SK-N-SH (cell line): Measurements from ENCODE around the gene TMTC2. TPM values are rescaled to one million over a fixed set of nuclear protein-coding genes. Genes with fewer than 3 reads are reported as not detected.

ENCODE experiments used
- CTCF ChIA-PET: fragments of 300-600, 350-600 bp; formaldehyde crosslinking; extraction: SDS; loops from one replicate; lab custom pipeline; 2021; lab: Yijun Ruan, JAX
- POLR2A ChIA-PET: fragments of 350-600 bp; sonication (Branson Sonifier 250); formaldehyde crosslinking; extraction: SDS; loops from one replicate; lab custom pipeline; 2020; ENCODE audit warnings: antibody characterized with exemption, inconsistent platforms; lab: Yijun Ruan, JAX
- DNase-seq: peaks from one replicate; pipeline ENCODE4 v3.0.0; 2012
- H2AFZ ChIP-seq: fragments of 200-600 bp; sonication (generic); 2 replicates; pipeline ENCODE4 v1.8.1; 2016; ENCODE audit warnings: antibody characterized with exemption, mild to moderate bottlenecking, low read depth
- H3F3A ChIP-seq: fragments of 200-600 bp; sonication (generic); replicated peaks from 2 replicates; pipeline ENCODE3; 2016; ENCODE audit warnings: antibody characterized with exemption, mild to moderate bottlenecking; ENCODE audit not compliant: insufficient read depth
- H3K27ac ChIP-seq, 2 experiments: fragments of 200-500 bp in 1 of 2; fragments of 200-600 bp in 1 of 2; sonication (Bioruptor generic) in 1 of 2; sonication (generic), shearing (Covaris generic) in 1 of 2; 2 replicates each; pipeline versions ENCODE4 v1.5.1 to v1.6.1; 2014 to 2016; ENCODE audit warnings: low read depth in 2 of 2, inconsistent platforms in 1 of 2, low read length in 1 of 2, mild to moderate bottlenecking in 1 of 2, mixed read lengths in 1 of 2
- H3K27me3 ChIP-seq: fragments of 200-600 bp; sonication (generic), shearing (Covaris generic); 2 replicates; pipeline ENCODE4 v1.6.1; 2016; ENCODE audit warnings: mixed run types; ENCODE audit not compliant: insufficient read depth
- H3K36me3 ChIP-seq, 2 experiments: fragments of 200-500 bp in 1 of 2; fragments of 200-600 bp in 1 of 2; sonication (Bioruptor generic) in 1 of 2; sonication (generic) in 1 of 2; replicated peaks in 1 of 2; 2 replicates each; pipeline versions ENCODE3 to v1.5.1; 2014 to 2016; ENCODE audit warnings: low read length in 1 of 2, mild to moderate bottlenecking in 1 of 2; ENCODE audit not compliant: insufficient read depth in 2 of 2, control insufficient read depth in 1 of 2
- H3K4me1 ChIP-seq, 2 experiments: fragments of 200-500 bp in 1 of 2; fragments of 200-600 bp in 1 of 2; sonication (Bioruptor generic) in 1 of 2; sonication (generic), shearing (Covaris generic) in 1 of 2; 2 replicates each; pipeline versions ENCODE4 v1.5.1 to v1.6.1; 2014 to 2016; ENCODE audit warnings: low read depth in 1 of 2, low read length in 1 of 2, mixed run types in 1 of 2; ENCODE audit not compliant: insufficient read depth in 2 of 2, control insufficient read depth in 1 of 2
- H3K4me2 ChIP-seq: fragments of 200-600 bp; sonication (generic), shearing (Covaris generic); 2 replicates; pipeline ENCODE4 v1.6.1; 2017; ENCODE audit warnings: mixed run types
- H3K4me3 ChIP-seq, 2 experiments: fragments of 200-500 bp in 1 of 2; fragments of 200-600 bp in 1 of 2; sonication (Bioruptor generic) in 1 of 2; sonication (generic), shearing (Covaris generic) in 1 of 2; 2 replicates each; pipeline versions ENCODE4 v1.5.1 to v1.8.1; 2014 to 2016; ENCODE audit warnings: low read depth in 2 of 2, inconsistent platforms in 1 of 2, low read length in 1 of 2, mild to moderate bottlenecking in 1 of 2, mixed read lengths in 1 of 2, moderate library complexity in 1 of 2
- H3K79me2 ChIP-seq: fragments of 200-600 bp; sonication (generic); 2 replicates; pipeline ENCODE4 v1.8.1; 2017; ENCODE audit warnings: mild to moderate bottlenecking; ENCODE audit not compliant: insufficient read depth
- H3K9ac ChIP-seq: fragments of 200-600 bp; sonication (generic); 2 replicates; pipeline ENCODE4 v1.6.1; 2017; ENCODE audit warnings: mixed run types
- H3K9me2 ChIP-seq: fragments of 200-600 bp; sonication (generic); 2 replicates; pipeline ENCODE4 v1.6.1; 2017; ENCODE audit warnings: mixed run types
- H3K9me3 ChIP-seq: fragments of 200-600 bp; sonication (generic); 2 replicates; pipeline ENCODE4 v1.6.1; 2017; ENCODE audit warnings: mixed run types, mild to moderate bottlenecking, moderate library complexity
- H4K20me1 ChIP-seq: fragments of 200-600 bp; sonication (generic); 2 replicates; pipeline ENCODE4 v1.6.1; 2017; ENCODE audit warnings: mild to moderate bottlenecking, mixed run types; ENCODE audit not compliant: insufficient read depth
- CHD2 ChIP-seq: fragments of 150-350 bp; IDR thresholded peaks from 2 replicates; pipeline ENCODE4 v1.6.1; 2018; ENCODE audit warnings: low read length; ENCODE audit not compliant: partially characterized antibody
- CTCF ChIP-seq: fragments of 200-600 bp; sonication (generic); IDR thresholded peaks from 2 replicates; pipeline ENCODE4 v1.6.1; 2017; ENCODE audit warnings: antibody characterized with exemption, mild to moderate bottlenecking, moderate library complexity
- ELF1 ChIP-seq: IDR thresholded peaks from 2 replicates; pipeline ENCODE4 v1.4.0; 2012
- EP300 ChIP-seq, 2 experiments: IDR thresholded peaks; 2 replicates each; pipeline versions ENCODE4 v1.4.0 to v1.6.1; 2012; ENCODE audit warnings: borderline replicate concordance in 1 of 2, low read depth in 1 of 2, low read length in 1 of 2
- EZH2phosphoT487 ChIP-seq: fragments of 200-600 bp; sonication (generic); IDR thresholded peaks from 2 replicates; pipeline ENCODE4 v1.6.1; 2017; ENCODE audit warnings: low read depth, mixed run types, mild to moderate bottlenecking, antibody characterized with exemption, moderate library complexity, borderline replicate concordance
- FOXM1 ChIP-seq: IDR thresholded peaks from 2 replicates; pipeline ENCODE4 v1.4.0; 2012; ENCODE audit warnings: low read depth, mild to moderate bottlenecking
- GABPA ChIP-seq: IDR thresholded peaks from 2 replicates; pipeline ENCODE4 v1.4.0; 2012; ENCODE audit warnings: low read depth, mild to moderate bottlenecking
- GATA2 ChIP-seq: sonication (generic); formaldehyde crosslinking; IDR thresholded peaks from 2 replicates; pipeline ENCODE4 v1.5.0; 2020; ENCODE audit warnings: mild to moderate bottlenecking, missing genetic modification reagents
- JUND ChIP-seq: IDR thresholded peaks from 2 replicates; pipeline ENCODE4 v1.4.0; 2012
- MXI1 ChIP-seq: IDR thresholded peaks from 2 replicates; pipeline ENCODE4 v1.6.1; 2012; ENCODE audit warnings: mild to moderate bottlenecking, low read depth, low read length, improper control_type of control experiment
- NFIC ChIP-seq: IDR thresholded peaks from 2 replicates; pipeline ENCODE4 v1.4.0; 2012; ENCODE audit warnings: borderline replicate concordance
- PBX3 ChIP-seq: IDR thresholded peaks from 2 replicates; pipeline ENCODE4; 2012
- POLR2AphosphoS5 ChIP-seq: IDR thresholded peaks from 2 replicates; pipeline ENCODE4 v1.6.1; 2012; ENCODE audit warnings: low read depth, low read length
- RAD21 ChIP-seq: IDR thresholded peaks from 2 replicates; pipeline ENCODE4 v1.6.1; 2012; ENCODE audit warnings: mild to moderate bottlenecking, low read length
- RCOR1 ChIP-seq: fragments of 150-350 bp; IDR thresholded peaks from 2 replicates; pipeline ENCODE4 v1.6.1; 2017; ENCODE audit warnings: antibody characterized with exemption, low read length
- RFX5 ChIP-seq: IDR thresholded peaks from 2 replicates; pipeline ENCODE4 v1.6.1; 2012; ENCODE audit warnings: mild to moderate bottlenecking, improper control_type of control experiment, low read length
- SMC3 ChIP-seq: IDR thresholded peaks from 2 replicates; pipeline ENCODE4 v1.6.1; 2012; ENCODE audit warnings: low read depth, low read length, improper control_type of control experiment
- TAF1 ChIP-seq: IDR thresholded peaks from 2 replicates; pipeline ENCODE4 v1.6.1; 2012; ENCODE audit warnings: low read depth, mild to moderate bottlenecking, low read length, moderate library complexity, borderline replicate concordance
- TCF12 ChIP-seq: IDR thresholded peaks from 2 replicates; pipeline ENCODE4 v1.4.0; 2012
- TEAD4 ChIP-seq: IDR thresholded peaks from 2 replicates; pipeline ENCODE4 v1.4.0; 2012; ENCODE audit warnings: mild to moderate bottlenecking, borderline replicate concordance; ENCODE audit not compliant: insufficient read depth
- USF1 ChIP-seq: IDR thresholded peaks from 2 replicates; pipeline ENCODE4 v1.4.0; 2012; ENCODE audit warnings: low read depth, borderline replicate concordance
- YY1 ChIP-seq: IDR thresholded peaks from 2 replicates; pipeline ENCODE4 v1.4.0; 2012; ENCODE audit warnings: low read depth, mild to moderate bottlenecking
- ZBTB33 ChIP-seq: IDR thresholded peaks from 2 replicates; pipeline ENCODE4 v1.4.0; 2012; ENCODE audit warnings: low read depth, borderline replicate concordance
- WGBS: methylation state at CpG from one replicate; pipeline ENCODE4 v1.1.6; 2017; ENCODE audit warnings: low lambda C conversion rate; 5-methylcytosine and 5-hydroxymethylcytosine counted together
- polyA plus RNA-seq, 3 experiments: library from polyadenylated mRNA; depleted of rRNA; stranded (reverse); fragments of >200 nt; gene quantifications; 2 replicates each; pipeline ENCODE4 v1.2.3, GENCODE V29; 2012
- TF ChIP-seq, protein P1 (sequence below): fragments of 150-350 bp; IDR thresholded peaks from 2 replicates; pipeline ENCODE4 v1.6.1; 2016; ENCODE audit warnings: mild to moderate bottlenecking, low read depth, low read length
- TF ChIP-seq, protein P2 (sequence below): fragments of 150-350 bp; IDR thresholded peaks from 2 replicates; pipeline ENCODE4 v1.6.1; 2017; ENCODE audit warnings: antibody characterized with exemption, low read length, low read depth, borderline replicate concordance

TMTC2 gene
- polyA plus RNA-seq, 1 of the 3 experiments (the other 2 are of a cell fraction): 4.1 TPM

DNA sequence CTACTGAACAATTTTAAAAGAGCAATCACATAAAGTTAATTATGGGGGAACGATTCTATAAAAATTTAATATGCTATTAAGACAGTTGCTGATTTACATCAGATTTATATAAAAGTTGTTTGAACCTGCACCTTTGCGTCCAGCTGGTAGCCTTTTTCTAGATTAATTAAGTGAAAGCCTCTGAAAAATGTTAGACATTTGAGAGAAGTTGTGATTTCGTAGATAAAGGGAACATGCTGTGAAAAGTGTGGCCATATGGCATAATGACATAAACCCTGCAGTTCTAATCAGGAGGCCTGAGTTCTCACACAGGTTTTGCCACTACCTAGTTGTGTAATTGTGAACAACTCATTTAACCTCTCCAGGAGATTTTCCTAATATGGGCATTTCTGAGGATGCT is 187.2 kb downstream of the TMTC2 start:
- H3F3A ChIP-seq: no peaks in the 10 kb centered on the region
- H4K20me1 ChIP-seq: no peaks in the 10 kb centered on the region
- POLR2A ChIA-PET: no interaction called here
- CTCF ChIA-PET: interaction anchor here (1.2 to 3.4 kb wide), 2 partner anchors 115 to 188 kb away, joined by 3 to 12 read pairs; partner anchors contain the start of gene TMTC2
- no peaks in the 10 kb centered on the region for H3K79me2 ChIP-seq
- peak overlapping the region in 1 of 2 experiments; percentile 34; a peak in 1 of 4 replicates for H3K27ac ChIP-seq
- no peak for TF ChIP-seq TAF1
- TF ChIP-seq MXI1: 0 out of 2 replicates have a peak, but pooled peaks have one; percentile 31
- TF ChIP-seq, protein P1, sequence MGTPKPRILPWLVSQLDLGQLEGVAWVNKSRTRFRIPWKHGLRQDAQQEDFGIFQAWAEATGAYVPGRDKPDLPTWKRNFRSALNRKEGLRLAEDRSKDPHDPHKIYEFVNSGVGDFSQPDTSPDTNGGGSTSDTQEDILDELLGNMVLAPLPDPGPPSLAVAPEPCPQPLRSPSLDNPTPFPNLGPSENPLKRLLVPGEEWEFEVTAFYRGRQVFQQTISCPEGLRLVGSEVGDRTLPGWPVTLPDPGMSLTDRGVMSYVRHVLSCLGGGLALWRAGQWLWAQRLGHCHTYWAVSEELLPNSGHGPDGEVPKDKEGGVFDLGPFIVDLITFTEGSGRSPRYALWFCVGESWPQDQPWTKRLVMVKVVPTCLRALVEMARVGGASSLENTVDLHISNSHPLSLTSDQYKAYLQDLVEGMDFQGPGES: no peak
- TF ChIP-seq ELF1: no peak
- TF ChIP-seq FOXM1: no peak
- TF ChIP-seq YY1: no peak
- TF ChIP-seq RFX5: no peak
- TF ChIP-seq CHD2: no peak
- TF ChIP-seq GABPA: no peak
- TF ChIP-seq GATA2 (CRISPR knock-in tag): peak; percentile 66
- peak; percentile 73 for TF ChIP-seq RCOR1
- no peak for TF ChIP-seq POLR2AphosphoS5
- TF ChIP-seq SMC3: no peak
- no peak for TF ChIP-seq EZH2phosphoT487
- no peak for TF ChIP-seq JUND
- no peak for TF ChIP-seq CTCF
- no peak for TF ChIP-seq RAD21
- TF ChIP-seq ZBTB33: no peak
- TF ChIP-seq USF1: no peak
- no peak for TF ChIP-seq PBX3
- TF ChIP-seq, protein P2, sequence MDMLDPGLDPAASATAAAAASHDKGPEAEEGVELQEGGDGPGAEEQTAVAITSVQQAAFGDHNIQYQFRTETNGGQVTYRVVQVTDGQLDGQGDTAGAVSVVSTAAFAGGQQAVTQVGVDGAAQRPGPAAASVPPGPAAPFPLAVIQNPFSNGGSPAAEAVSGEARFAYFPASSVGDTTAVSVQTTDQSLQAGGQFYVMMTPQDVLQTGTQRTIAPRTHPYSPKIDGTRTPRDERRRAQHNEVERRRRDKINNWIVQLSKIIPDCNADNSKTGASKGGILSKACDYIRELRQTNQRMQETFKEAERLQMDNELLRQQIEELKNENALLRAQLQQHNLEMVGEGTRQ: no peak
- no peak for TF ChIP-seq TEAD4
- TF ChIP-seq NFIC: no peak
- peak in 1 of 2 experiments; percentile 19; a peak in 1 of 4 replicates for TF ChIP-seq EP300 (IDR thresholded peaks at IDR 0.05; ENCODE audit: borderline replicate concordance in 1 of 2, low read depth in 1 of 2, low read length in 1 of 2)
- no peak for TF ChIP-seq TCF12
- no peaks in the 10 kb centered on the region for H3K27me3 ChIP-seq
- no peaks in the 10 kb centered on the region for H3K9me3 ChIP-seq
- no peak overlapping the region for H3K4me2 ChIP-seq
- no peak overlapping the region for H3K9ac ChIP-seq
- DNase-seq: peak; percentile 26
- no peaks in the 10 kb centered on the region for H3K36me3 ChIP-seq
- WGBS: 79% methylated on average over 3 of the region's 3 CpGs
- H2AFZ ChIP-seq: no peak overlapping the region
- no peaks in the 10 kb centered on the region for H3K9me2 ChIP-seq
- H3K4me3 ChIP-seq: no peak overlapping the region
- H3K4me1 ChIP-seq: peaks cover 0 to 3% of the 10 kb centered on the region in 2 experiments; a peak in 2 of 4 replicates
